A549 (cell line): ENCODE measurements around the gene ANTXR2.

ENCODE experiments used
- CEBPB ChIP-seq, 2 experiments: fragments of >200 bp in 1 of 2; sonication (Bioruptor Twin) in 1 of 2; formaldehyde crosslinking in 1 of 2; IDR thresholded peaks; 2 replicates each; pipeline ENCODE4 v1.6.1; 2012 to 2016
- CTCF ChIP-seq: fragments of >200 bp; sonication (Bioruptor Twin); formaldehyde crosslinking; IDR thresholded peaks from 3 replicates; pipeline ENCODE4 v1.5.1; 2016
- EP300 ChIP-seq, 2 experiments: fragments of >200 bp; sonication (Bioruptor Twin); formaldehyde crosslinking; IDR thresholded peaks; 2 replicates in 1 of 2; 3 replicates in 1 of 2; pipeline ENCODE4 v1.6.1; 2016 to 2017
- HDAC2 ChIP-seq: fragments of 200-600 bp; sonication (generic); IDR thresholded peaks from 2 replicates; pipeline ENCODE4 v1.6.1; 2016
- MAFK ChIP-seq: fragments of 450-650 bp; IDR thresholded peaks from 2 replicates; pipeline ENCODE4 v1.6.1; 2014; ENCODE audit not compliant: partially characterized antibody
- NFE2L2 ChIP-seq: fragments of 150-350 bp; conservative IDR thresholded peaks from 2 replicates; pipeline ENCODE4 v1.6.1; 2014; ENCODE audit warnings: low read length
- POLR2A ChIP-seq: IDR thresholded peaks from 2 replicates; pipeline ENCODE4 v1.6.1; 2012; ENCODE audit warnings: mild to moderate bottlenecking, low read length
- REST ChIP-seq: fragments of 200-600 bp; sonication (generic); IDR thresholded peaks from 2 replicates; pipeline ENCODE4 v1.6.1; 2016; ENCODE audit warnings: antibody characterized with exemption, mild to moderate bottlenecking, moderate library complexity
- RFX5 ChIP-seq: fragments of 450-650 bp; IDR thresholded peaks from 2 replicates; pipeline ENCODE4 v1.7.1; 2014; ENCODE audit warnings: antibody characterized with exemption, mild to moderate bottlenecking, moderate library complexity
- RNF2 ChIP-seq: fragments of 200-600 bp; sonication (generic); IDR thresholded peaks from 2 replicates; pipeline ENCODE4 v1.6.1; 2016; ENCODE audit warnings: low read depth, mild to moderate bottlenecking, antibody characterized with exemption, moderate library complexity, borderline replicate concordance
- TP53 ChIP-seq: fragments of 250-450 bp; sonication (Bioruptor Pico); IDR thresholded peaks from 2 replicates; pipeline ENCODE4 v1.5.0; 2021; ENCODE audit warnings: mild to moderate bottlenecking, moderate library complexity
- USF2 ChIP-seq: fragments of 450-650 bp; IDR thresholded peaks from 2 replicates; pipeline ENCODE4 v1.6.1; 2014; ENCODE audit warnings: antibody characterized with exemption

GRCh38 chr4:80011636-80012236, 61.3 kb downstream of the ANTXR2 start:
- TF ChIP-seq REST (no peak), CTCF (no peak), EP300 (IDR thresholded peaks at IDR 0.05) (no peak), TP53 (no peak), MAFK (no peak), USF2 (no peak), POLR2A (no peak), NFE2L2 (no peak), CEBPB (IDR thresholded peaks at IDR 0.05) (no peak), RFX5 (no peak), HDAC2 (no peak), RNF2 (no peak)
